GM12878 (cell line): ENCODE measurements around the gene CIPC. TPM values are rescaled to one million over a fixed set of nuclear protein-coding genes. Genes with fewer than 3 reads are reported as not detected.

ENCODE experiments used
- ASH2L ChIP-seq: fragments of 300-600, 200-600 bp; sonication (generic); IDR thresholded peaks from 2 replicates; pipeline ENCODE4 v1.6.1; 2017; ENCODE audit warnings: low read depth, mild to moderate bottlenecking, borderline replicate concordance
- BHLHE40 ChIP-seq, 2 experiments: fragments of 450-650 bp in 1 of 2; IDR thresholded peaks; 2 replicates each; pipeline ENCODE4 v1.6.1; 2011 to 2017; ENCODE audit warnings: low read depth in 2 of 2, borderline replicate concordance in 1 of 2, improper control_type of control experiment in 1 of 2, low read length in 1 of 2, mild to moderate bottlenecking in 1 of 2
- CREB1 ChIP-seq: IDR thresholded peaks from 2 replicates; pipeline ENCODE4 v1.6.1; 2012; ENCODE audit warnings: low read depth, mild to moderate bottlenecking, inconsistent platforms
- KAT2A ChIP-seq: conservative IDR thresholded peaks from 2 replicates; pipeline ENCODE4 v1.6.1; 2011; ENCODE audit warnings: low read depth, low read length; ENCODE audit not compliant: control insufficient read depth
- MXI1 ChIP-seq: fragments of 150-350 bp; IDR thresholded peaks from 2 replicates; pipeline ENCODE4 v1.6.1; 2011; ENCODE audit warnings: low read depth, mild to moderate bottlenecking, inconsistent platforms, low read length, improper control_type of control experiment
- MYC ChIP-seq: IDR thresholded peaks from 2 replicates; pipeline ENCODE4 v1.6.1; 2011; ENCODE audit warnings: mild to moderate bottlenecking, low read length, moderate library complexity, inconsistent platforms; ENCODE audit not compliant: insufficient read depth, insufficient replicate concordance, insufficient read length, severe bottlenecking
- NBN ChIP-seq: fragments of 450-650 bp; IDR thresholded peaks from 2 replicates; pipeline ENCODE4 v1.6.1; 2016
- PML ChIP-seq: IDR thresholded peaks from 2 replicates; pipeline ENCODE4 v1.6.1; 2012; ENCODE audit warnings: low read length, inconsistent platforms
- POLR2AphosphoS2 ChIP-seq: IDR thresholded peaks from 2 replicates; pipeline ENCODE4 v1.6.1; 2011; ENCODE audit warnings: low read depth, mild to moderate bottlenecking, low read length, improper control_type of control experiment, moderate library complexity
- RCOR1 ChIP-seq: conservative IDR thresholded peaks from 2 replicates; pipeline ENCODE4 v1.6.1; 2012; ENCODE audit warnings: low read depth, low read length, improper control_type of control experiment
- REST ChIP-seq: IDR thresholded peaks from 2 replicates; pipeline ENCODE4 v1.6.1; 2012; ENCODE audit warnings: mild to moderate bottlenecking, low read depth, low read length
- SREBF1 ChIP-seq: IDR thresholded peaks from 2 replicates; pipeline ENCODE4 v1.6.1; 2012; ENCODE audit warnings: mild to moderate bottlenecking, low read length
- TCF12 ChIP-seq: IDR thresholded peaks from 2 replicates; pipeline ENCODE4 v1.6.1; 2011; ENCODE audit warnings: low read depth, mild to moderate bottlenecking, low read length
- TCF3 ChIP-seq: IDR thresholded peaks from 2 replicates; pipeline ENCODE4 v1.6.1; 2012; ENCODE audit warnings: low read depth, mild to moderate bottlenecking, low read length, borderline replicate concordance; ENCODE audit not compliant: insufficient read depth
- ZNF687 ChIP-seq: fragments of 450-650 bp; IDR thresholded peaks from 2 replicates; pipeline ENCODE4 v1.6.1; 2017; ENCODE audit warnings: mild to moderate bottlenecking, moderate library complexity
- polyA plus RNA-seq, 11 experiments: library from polyadenylated mRNA; depleted of rRNA in 4 of 11; unstranded in 6 of 11; stranded (reverse) in 5 of 11; fragments of >200 nt; fragmentation: Nextera tagmentation in 4 of 11; fragmentation: Illumina TruSeq in 1 of 11; extraction: Ambion mirVana in 4 of 11; extraction: Trizol in 1 of 11; gene quantifications; 1 replicate in 1 of 11; 2 replicates in 10 of 11; pipeline versions ENCODE4 v1.2.1 to v1.2.3, GENCODE V29; 2011 to 2016; ENCODE audit warnings: inconsistent platforms in 2 of 11, missing spikeins in 2 of 11, low read depth in 1 of 11
- total RNA-seq, 4 experiments: library from RNA; depleted of rRNA in 3 of 4; stranded (reverse); fragments of >200 nt in 3 of 4; fragmentation: Illumina TruSeq in 1 of 4; extraction: Trizol in 1 of 4; gene quantifications; 2 replicates each; pipeline versions ENCODE4 v1.2.1 to v1.2.3, GENCODE V29; 2013 to 2021

CIPC gene
- total and polyA plus RNA-seq, 10 of the 15 experiments (the other 5 are each of a cell fraction or from before 2014, with no cell fraction given): 5.6 to 29.5 (median 16.5) TPM

- TF ChIP-seq CREB1 (no peak), SREBF1 (no peak), REST (peak; percentile 98), TCF3 (no peak), BHLHE40 (IDR thresholded peaks at IDR 0.05; ENCODE audit: borderline replicate concordance in 1 of 2, low read depth in 2 of 2, low read length in 1 of 2) (peak; percentile 65 to 81; a peak in 3 of 4 replicates), ZNF687 (no peak), TCF12 (0 out of 2 replicates have a peak, but pooled peaks have one; percentile 8), RCOR1 (0 out of 2 replicates have a peak, but pooled peaks have one; percentile 46), ASH2L (no peak), MYC (no peak), NBN (no peak), PML (no peak), POLR2AphosphoS2 (no peak), MXI1 (0 out of 2 replicates have a peak, but pooled peaks have one; percentile 36), KAT2A (no peak)
Observed at GRCh38 chr14:77133720-77134338, 35.8 kb downstream of the CIPC start (continued).
